HuH-7 (cell line): ENCODE results near the gene SLC25A13.
"Not testable (repeated sequence)": the region's sequence is repeated elsewhere in the genome, so short reads cannot be mapped to it uniquely, and the experiment has no call there.

Experiments used
- DNase-seq: peaks from one replicate; pipeline ENCODE4 v3.0.0; 2011; ENCODE audit warnings: low spot score

Gene SLC25A13, protein sequence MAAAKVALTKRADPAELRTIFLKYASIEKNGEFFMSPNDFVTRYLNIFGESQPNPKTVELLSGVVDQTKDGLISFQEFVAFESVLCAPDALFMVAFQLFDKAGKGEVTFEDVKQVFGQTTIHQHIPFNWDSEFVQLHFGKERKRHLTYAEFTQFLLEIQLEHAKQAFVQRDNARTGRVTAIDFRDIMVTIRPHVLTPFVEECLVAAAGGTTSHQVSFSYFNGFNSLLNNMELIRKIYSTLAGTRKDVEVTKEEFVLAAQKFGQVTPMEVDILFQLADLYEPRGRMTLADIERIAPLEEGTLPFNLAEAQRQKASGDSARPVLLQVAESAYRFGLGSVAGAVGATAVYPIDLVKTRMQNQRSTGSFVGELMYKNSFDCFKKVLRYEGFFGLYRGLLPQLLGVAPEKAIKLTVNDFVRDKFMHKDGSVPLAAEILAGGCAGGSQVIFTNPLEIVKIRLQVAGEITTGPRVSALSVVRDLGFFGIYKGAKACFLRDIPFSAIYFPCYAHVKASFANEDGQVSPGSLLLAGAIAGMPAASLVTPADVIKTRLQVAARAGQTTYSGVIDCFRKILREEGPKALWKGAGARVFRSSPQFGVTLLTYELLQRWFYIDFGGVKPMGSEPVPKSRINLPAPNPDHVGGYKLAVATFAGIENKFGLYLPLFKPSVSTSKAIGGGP

GRCh38 chr7:96321658-96322372, at the start of gene SLC25A13:
TSS of gene SLC25A13 (minus strand) at chr7:96322098. CDS start at chr7:96321956, 142 bp downstream.
- DNase-seq, result peak; percentile 92

DNA sequence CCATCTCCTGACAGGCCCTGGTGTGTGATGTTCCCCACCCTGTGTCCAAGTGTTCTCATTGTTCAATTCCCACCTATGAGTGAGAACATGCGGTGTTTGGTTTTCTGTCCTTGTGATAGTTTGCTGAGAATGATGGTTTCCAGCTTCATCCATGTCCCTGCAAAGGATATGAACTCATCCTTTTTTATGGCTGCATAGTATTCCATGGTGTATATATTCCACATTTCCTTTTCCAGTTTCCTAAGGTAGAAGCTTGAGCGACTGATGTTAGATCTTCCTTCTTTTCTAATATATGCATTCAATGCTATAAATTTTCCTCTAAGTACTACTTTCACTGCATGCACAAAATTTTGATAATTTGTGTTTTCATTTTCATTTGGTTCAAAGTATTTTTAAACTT, 44.0 kb upstream of the SLC25A13 start:
- not testable (repeated sequence) for DNase-seq

DNA sequence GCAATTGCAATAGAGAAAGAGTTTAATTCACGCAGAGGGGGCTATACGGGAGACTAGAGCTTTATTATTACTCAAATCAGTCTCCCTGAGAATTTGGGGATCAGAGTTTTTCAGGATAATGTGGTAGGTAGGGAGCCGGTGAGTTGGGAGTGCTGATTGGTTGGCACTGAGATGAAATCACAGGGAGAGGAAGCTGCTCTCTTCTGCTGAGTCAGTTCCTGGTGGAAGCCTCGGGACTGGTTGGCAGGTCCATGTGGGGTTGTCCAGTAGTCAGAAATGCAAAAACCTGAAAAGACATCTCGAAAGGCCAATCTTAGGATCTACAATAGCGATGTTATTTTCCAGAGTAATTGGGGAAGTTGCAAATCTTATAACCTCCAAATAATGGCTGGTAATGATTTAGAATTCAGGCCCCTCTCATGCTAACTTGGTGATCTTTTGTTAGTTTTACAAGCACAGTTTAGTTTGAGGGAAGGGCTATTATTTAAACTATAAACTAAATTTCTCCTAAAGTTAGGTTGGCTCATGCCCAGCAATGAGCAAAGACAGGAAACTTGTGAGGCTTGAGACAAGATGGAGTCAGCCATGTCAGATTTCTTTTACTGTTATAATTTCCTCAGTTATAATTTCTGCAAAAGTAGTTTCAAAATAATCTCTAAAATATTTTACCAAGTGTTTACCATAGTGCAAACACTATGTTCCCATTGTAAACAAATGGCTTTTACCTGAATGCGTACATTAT, 39.4 kb upstream of the SLC25A13 start:
- DNase-seq, result no peak

- DNase-seq, result peak; percentile 18
Observed at GRCh38 chr7:96359876-96360275, 38.0 kb upstream of the SLC25A13 start.

DNA sequence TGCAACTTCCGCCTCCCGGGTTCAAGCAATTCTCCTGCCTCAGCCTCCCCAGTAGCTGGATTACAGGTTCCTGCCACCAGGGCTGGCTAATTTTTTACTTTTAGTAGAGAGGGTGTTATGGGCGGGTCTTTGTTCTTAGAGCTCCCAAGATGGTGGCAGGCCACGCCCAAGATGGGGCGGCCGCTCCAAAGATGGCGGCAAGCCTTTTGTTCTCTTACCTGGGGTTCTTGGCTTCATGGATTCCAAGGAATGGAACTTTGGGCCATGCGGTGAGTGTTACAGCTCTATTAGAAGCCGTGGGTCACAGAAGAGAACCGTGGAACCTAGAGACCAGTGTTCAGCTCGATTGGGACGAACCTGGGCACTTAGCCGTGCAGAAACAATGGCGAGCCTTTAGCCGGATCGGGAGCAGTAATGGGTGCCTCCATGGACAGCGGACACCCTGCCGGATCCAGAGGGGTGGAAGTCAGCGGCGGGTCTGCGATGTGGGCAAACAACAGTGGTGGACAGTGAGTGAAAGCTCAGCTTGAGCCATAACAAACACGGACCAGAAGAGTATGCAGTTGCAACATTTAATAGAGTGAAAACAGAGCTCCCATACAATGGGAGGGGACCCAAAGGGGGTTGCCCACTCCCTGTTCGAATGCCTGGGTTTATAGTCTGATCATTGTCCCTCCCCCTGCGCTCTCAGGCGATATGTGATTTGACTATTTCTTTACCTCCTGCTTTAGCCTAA, 36.5 kb upstream of the SLC25A13 start:
- DNase-seq, result peak; percentile 27

- no peak for DNase-seq
Observed at GRCh38 chr7:96355990-96356506, 34.1 kb upstream of the SLC25A13 start.

DNA sequence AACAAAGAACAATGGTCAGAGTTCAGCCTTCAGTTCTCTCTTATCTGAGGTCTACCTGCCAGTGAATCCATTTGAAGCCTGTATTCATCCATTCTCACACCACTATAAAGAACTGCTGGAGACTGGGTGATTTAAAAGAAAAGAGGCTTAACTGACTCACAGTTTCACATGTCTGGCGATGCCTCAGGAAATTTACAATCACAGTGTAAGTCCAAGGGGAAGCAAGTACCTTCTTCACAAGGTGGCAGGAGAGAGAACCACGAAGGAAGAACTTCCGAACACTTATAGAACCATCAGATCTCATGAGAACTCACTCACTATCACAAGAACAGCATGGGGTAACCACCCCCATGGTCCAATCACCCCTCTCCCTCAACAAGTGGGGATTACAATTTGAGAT, 33.0 kb upstream of the SLC25A13 start:
- no peak for DNase-seq

- no peak for DNase-seq
Observed at GRCh38 chr7:96349572-96349971, 27.7 kb upstream of the SLC25A13 start.

DNA sequence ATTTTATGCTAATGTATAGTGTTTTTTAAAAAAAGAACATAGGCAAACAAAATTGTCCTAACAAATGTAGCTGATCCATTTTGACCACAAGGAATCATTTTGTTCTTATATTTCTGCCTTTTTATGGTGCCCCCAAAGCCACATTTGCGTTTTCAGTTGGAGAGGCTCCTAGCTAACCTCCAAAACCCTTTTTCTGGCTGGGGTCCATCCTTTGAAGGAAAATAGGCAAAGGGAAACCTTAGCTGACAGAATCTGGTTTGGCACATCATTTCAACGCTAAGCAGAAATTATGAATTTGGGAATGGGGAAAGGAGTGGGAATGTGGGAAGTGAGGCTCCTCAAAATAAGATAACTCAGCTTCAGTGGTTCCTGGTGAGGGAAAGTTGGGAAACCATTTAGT, 25.6 kb upstream of the SLC25A13 start:
- no peak for DNase-seq

GRCh38 chr7:96346293-96346953, 24.5 kb upstream of the SLC25A13 start:
- no peak for DNase-seq

- no peak for DNase-seq
Observed at GRCh38 chr7:96344236-96344635, 22.3 kb upstream of the SLC25A13 start.

GRCh38 chr7:96342049-96342448, 20.2 kb upstream of the SLC25A13 start:
- no peak for DNase-seq

DNA sequence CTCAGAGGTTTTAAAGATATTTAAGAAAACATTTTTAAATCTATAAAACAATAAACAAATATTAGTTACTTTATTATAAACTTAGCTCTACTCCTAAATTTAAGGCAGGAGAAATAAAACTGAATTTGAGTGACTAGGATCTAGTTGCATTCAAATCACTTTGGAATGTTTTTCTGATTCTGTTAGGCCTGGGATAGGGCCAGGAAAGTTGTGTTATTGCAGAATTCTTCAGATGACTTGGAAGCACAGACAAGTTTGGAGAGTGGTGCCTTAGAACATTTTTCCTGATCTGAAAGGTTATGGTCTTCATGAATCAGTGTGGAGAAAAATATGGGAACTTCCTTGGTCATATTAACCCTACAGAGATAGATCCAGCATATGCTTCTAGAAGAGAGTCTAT, 15.6 kb upstream of the SLC25A13 start:
- no peak for DNase-seq

DNA sequence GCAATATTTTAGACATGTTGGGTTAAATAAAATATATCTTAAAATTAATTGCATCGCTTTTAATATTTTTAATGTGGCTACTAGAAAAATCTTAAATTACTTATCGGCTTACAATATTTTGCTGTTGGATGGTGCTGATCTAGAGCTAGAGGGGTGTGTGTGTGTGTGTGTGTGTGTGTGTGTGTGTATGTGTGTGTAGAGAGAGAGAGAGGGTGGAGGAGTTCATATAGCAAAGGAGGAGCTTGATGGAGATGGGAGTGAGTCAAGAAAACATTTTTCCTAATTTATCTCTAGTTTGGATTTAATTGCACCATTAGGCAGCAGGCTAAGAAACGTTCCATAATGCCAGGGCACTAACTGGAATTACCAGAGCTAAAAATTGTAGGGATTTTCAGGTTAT, 10.4 kb upstream of the SLC25A13 start:
- no peak for DNase-seq

DNA sequence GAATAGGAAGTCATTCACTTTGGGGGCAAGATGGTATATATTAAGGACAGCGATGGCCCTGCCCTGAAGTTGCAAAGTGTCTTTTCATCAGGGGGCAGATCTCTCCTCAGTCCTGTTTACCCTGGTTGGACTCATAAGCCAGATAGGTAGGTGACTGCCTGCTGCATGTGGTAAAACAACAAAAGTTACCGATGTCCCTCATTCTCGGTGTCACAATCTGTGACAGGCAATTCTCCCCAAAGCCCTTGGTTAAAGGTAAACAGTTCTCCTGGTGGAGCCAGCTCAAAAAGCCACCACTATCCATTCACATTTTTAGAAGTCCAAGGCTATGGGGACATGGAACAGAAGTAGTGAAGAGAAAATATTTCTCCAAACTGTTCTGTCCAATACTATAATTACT, 9.9 kb upstream of the SLC25A13 start:
- DNase-seq, result no peak

DNA sequence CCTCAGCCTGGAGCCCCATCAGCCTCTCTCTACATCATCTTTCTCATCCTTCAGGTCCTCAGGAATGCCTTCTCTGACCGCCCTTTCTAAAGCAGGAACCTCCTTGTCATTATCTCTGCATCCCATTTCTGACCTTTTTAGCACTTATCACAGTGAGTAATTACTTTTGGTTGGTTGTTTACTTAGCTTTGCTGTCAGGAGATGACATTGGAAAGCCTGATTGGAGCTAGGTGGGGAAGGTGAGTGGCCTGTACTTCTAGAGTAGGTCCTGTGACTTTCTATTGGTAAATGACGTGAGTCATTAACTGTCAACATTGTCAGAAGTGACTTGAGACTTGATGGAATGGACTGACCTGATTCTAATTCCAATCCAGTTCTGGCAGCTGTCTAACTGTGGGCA, 9.3 kb upstream of the SLC25A13 start:
- DNase-seq, result no peak

GRCh38 chr7:96330193-96330592, 8.3 kb upstream of the SLC25A13 start:
- DNase-seq, result no peak

DNA sequence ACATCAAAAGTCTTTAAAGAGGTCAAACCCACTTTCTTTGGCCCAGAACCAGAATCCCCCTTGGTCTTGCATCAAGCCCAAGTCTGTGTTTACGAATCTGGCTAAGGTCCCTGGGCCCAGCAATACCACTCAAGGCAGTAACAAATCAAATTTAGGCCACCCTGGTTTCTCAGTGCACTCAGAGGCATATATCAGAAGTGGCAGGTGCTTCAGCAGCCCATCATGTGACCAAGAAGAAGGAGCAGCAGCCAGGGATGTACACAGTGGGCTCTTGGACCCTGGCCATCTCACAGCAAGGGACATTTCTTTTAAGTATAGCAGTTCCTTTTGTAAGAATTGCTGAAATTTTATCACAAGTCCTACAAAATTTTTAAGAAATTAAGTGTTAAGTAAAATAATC, 7.3 kb upstream of the SLC25A13 start:
- DNase-seq, result no peak

GRCh38 chr7:96328016-96328415, 6.1 kb upstream of the SLC25A13 start:
- DNase-seq, result no peak

DNA sequence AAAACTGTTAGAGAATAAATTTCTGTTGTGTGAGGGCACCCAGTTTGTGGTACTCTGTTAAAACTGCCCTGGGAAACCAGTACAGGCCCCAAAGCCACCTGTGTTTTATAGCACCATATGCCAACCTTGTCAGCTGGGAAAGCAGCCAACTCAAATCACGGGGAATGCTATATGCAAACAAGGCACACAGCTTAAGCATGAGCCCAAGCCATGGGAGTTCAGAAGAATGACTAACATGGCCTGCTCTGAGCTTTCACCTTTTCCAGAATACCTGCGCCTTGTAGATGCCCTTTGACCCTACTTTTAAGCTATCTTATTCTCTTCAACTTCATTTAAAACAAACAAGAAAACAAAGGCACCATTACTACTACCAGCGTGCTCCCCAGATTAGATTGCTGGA, 5.5 kb upstream of the SLC25A13 start:
- no peak for DNase-seq

- DNase-seq, result not testable (repeated sequence)
Observed at GRCh38 chr7:96326752-96327151, 4.9 kb upstream of the SLC25A13 start.
